OCI-LY3 (cell line): ENCODE results near the gene TNS3.

ENCODE experiments used
- EZH2phosphoT487 ChIP-seq: fragments of 200-600 bp; shearing (Covaris generic); IDR thresholded peaks from 2 replicates; pipeline ENCODE4 v1.6.1; 2018; ENCODE audit warnings: antibody characterized with exemption, mixed run types, low read depth
- TF ChIP-seq, protein P1 (sequence below): fragments of 200-600, 300-600 bp; sonication (generic); IDR thresholded peaks from 2 replicates; pipeline ENCODE4 v1.5.1; 2014; ENCODE audit warnings: antibody characterized with exemption, low read length, low read depth

DNA sequence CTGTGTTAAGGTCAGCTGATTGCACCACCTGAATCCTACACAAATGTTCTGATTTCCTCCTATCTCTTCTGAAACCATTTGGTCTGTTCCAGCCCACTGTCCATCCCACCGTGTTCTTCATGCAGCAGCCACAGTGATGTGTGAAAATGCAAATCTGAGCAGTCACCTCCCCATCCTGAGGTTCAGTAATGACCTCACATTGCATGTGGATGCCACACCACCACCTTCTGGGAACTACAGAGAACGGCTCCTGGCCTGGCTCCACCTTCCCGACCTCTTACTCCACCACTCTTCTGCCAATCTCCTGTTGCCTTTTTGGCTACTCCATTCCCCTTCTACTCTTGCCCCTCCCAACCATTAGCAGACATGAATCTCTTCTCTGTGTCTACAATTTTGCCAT, 244.4 kb downstream of the TNS3 start:
- TF ChIP-seq, protein P1, sequence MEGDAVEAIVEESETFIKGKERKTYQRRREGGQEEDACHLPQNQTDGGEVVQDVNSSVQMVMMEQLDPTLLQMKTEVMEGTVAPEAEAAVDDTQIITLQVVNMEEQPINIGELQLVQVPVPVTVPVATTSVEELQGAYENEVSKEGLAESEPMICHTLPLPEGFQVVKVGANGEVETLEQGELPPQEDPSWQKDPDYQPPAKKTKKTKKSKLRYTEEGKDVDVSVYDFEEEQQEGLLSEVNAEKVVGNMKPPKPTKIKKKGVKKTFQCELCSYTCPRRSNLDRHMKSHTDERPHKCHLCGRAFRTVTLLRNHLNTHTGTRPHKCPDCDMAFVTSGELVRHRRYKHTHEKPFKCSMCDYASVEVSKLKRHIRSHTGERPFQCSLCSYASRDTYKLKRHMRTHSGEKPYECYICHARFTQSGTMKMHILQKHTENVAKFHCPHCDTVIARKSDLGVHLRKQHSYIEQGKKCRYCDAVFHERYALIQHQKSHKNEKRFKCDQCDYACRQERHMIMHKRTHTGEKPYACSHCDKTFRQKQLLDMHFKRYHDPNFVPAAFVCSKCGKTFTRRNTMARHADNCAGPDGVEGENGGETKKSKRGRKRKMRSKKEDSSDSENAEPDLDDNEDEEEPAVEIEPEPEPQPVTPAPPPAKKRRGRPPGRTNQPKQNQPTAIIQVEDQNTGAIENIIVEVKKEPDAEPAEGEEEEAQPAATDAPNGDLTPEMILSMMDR, result no peak
- TF ChIP-seq EZH2phosphoT487, result no peak
